ENCODE measurements around the gene ADGRG3. TPM values are rescaled to one million over a fixed set of nuclear protein-coding genes. Genes with fewer than 3 reads are reported as not detected.

The ADGRG3 gene
- total RNA-seq, 4 donors from 2014 or later = 3.8 to 14.2 (median 8.2) TPM

DNA sequence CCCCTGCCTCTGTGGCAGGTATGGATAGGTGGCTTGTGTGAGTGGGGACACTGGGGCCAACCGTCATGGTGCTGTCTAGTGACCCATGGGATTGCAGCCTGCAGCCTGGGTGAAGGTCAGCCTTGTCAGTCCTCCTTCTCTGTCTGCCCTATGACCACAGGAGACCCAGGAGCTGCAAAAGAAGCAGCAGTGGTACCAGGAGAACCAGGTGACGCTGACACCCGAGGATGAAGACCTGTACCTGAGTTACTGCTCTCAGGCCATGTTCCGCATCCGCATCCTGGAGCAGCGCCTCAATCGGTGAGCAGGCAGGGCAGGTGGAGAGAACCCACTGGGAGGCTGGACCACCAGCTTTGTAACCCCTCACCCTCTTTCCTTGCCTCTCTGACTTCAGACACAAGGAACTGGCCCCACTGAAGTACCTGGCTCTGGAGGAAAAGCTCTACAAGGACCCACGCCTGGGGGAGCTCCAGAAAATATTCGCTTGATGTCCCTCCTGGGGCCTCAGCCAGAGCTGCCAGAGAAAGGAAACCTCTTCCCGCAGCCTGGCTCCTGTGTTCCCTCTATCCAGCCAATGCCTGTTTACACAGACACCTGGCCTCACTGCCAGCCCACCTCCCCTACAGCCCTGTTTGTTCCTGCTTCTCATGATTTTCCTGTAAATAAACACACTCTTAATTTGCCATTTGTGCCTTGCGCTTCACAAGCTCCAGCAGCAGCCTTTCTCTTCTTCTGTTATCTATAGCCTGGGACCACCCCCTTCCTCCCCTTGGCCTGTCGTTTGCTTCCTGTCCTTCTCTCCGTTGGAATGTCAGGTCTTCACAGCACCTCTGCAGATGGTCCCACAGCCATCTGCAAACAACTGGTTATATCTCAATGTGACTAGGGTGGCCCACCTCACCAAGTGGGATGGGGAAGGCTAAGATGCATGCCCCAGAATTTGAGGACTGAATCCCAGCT, 62.9 kb downstream of the ADGRG3 start:
- H3K27me3 ChIP-seq = no peaks in the 10 kb centered on the region
- 61 to 66% methylated on average over 13 of the region's 13 CpGs for WGBS, 2 donors
- H3K36me3 ChIP-seq = no peaks in the 10 kb centered on the region
- no peak overlapping the region for H3K4me3 ChIP-seq (replicated peaks in 1 of 3)
- H3K27ac ChIP-seq = no peak overlapping the region
- H3K9me3 ChIP-seq = no peaks in the 10 kb centered on the region
- TF ChIP-seq POLR2A (IDR thresholded peaks at IDR 0.05) = no peak
- TF ChIP-seq, protein P1, sequence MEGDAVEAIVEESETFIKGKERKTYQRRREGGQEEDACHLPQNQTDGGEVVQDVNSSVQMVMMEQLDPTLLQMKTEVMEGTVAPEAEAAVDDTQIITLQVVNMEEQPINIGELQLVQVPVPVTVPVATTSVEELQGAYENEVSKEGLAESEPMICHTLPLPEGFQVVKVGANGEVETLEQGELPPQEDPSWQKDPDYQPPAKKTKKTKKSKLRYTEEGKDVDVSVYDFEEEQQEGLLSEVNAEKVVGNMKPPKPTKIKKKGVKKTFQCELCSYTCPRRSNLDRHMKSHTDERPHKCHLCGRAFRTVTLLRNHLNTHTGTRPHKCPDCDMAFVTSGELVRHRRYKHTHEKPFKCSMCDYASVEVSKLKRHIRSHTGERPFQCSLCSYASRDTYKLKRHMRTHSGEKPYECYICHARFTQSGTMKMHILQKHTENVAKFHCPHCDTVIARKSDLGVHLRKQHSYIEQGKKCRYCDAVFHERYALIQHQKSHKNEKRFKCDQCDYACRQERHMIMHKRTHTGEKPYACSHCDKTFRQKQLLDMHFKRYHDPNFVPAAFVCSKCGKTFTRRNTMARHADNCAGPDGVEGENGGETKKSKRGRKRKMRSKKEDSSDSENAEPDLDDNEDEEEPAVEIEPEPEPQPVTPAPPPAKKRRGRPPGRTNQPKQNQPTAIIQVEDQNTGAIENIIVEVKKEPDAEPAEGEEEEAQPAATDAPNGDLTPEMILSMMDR (IDR thresholded peaks at IDR 0.05) = no peak
- H3K4me1 ChIP-seq = peaks cover 7 to 8% of the 10 kb centered on the region in 2 donors
- intact Hi-C loops (cut with DNase I) = no loop called here
- DNase-seq = no peak

DNA sequence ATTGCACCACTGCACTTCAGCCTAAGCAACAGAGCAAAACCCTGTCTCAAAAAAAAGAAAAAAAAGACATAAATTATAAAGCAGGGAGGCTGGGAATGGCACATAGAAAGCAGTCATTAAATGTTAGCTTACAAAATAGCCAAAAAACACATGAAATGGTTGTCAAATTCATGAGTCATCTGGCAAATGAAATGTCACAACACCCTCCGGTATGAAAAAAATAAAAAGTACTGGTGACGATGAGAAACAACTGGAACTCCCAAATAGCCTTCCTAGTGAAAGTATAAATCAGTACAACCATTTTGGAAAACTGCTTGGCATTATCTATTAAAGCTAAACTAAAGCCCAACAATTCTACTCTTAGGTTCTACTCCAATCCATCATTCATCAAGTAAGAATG, 63.9 kb downstream of the ADGRG3 start:
- Histone ChIP-seq H3K4me1 (peaks cover 16 to 18% of the 10 kb centered on the region in 2 donors), H3K4me3 (replicated peaks in 1 of 3) (no peak overlapping the region), H3K36me3 (no peaks in the 10 kb centered on the region), H3K27ac (no peak overlapping the region), H3K27me3 (no peaks in the 10 kb centered on the region), H3K9me3 (no peaks in the 10 kb centered on the region)
- TF ChIP-seq, protein P1 (IDR thresholded peaks at IDR 0.05) = no peak
- no peak for TF ChIP-seq POLR2A (IDR thresholded peaks at IDR 0.05)
- intact Hi-C loops (cut with DNase I) = no loop called here
- no peak for DNase-seq
- 65 to 75% methylated on average over 2 of the region's 2 CpGs for WGBS, 2 donors

DNA sequence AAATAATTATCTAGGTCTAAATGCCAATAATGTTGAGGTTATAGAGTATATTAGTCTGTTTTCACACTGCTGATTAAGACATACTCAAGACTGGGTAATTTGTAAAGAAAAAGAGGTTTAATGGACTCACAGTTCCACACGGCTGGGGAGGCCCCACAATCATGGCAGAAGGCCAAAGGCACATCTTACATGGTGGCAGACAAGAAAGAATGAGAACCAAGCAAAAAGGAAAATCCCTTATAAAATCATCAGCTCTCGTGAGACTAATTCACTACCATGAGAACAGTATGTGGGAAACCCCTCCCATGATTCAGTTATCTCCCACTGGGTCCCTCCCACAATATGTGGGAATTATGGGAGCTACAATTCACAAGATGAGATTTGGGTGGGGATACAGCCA, 64.6 kb downstream of the ADGRG3 start:
- no peak for TF ChIP-seq POLR2A (IDR thresholded peaks at IDR 0.05)
- TF ChIP-seq, protein P1 (IDR thresholded peaks at IDR 0.05) = no peak
- Histone ChIP-seq H3K4me3 (replicated peaks in 1 of 3) (no peak overlapping the region), H3K27me3 (no peaks in the 10 kb centered on the region), H3K27ac (no peak overlapping the region), H3K36me3 (no peaks in the 10 kb centered on the region), H3K4me1 (peaks cover 20 to 21% of the 10 kb centered on the region in 2 donors), H3K9me3 (no peaks in the 10 kb centered on the region)
- intact Hi-C loops (cut with DNase I) = no loop called here
- DNase-seq = no peak
- 68 to 75% methylated on average over 2 of the region's 2 CpGs for WGBS, 2 donors

DNA sequence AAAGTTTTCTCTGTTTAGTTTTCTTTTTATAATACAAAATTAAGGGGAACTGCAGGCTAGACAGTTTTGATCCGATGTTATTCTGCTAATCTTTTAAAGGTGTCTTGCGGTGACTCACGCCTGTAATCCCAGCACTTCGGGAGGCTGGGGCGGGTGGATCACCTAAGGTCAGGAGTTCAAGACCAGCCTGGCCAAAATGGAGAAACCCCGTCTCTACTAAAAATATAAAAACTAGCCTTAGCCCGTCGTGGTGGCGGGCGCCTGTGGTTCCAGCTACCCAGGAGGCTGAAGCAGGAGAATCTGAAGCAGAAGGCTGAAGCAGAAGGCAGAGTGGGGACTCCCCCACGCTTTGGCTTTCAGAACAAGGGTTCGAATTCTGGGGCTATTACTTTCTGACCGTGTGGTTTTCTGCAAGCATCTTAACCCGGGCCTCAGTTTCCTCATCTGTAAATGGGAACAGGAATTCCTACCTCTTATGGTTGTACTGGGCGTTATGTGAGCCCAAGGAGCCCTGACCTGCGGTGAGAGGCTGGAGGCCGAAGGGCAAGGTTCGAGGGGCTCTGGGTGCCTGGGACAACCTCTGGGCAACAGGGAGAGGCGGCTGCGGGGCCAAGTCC, 66.3 kb downstream of the ADGRG3 start:
- no peaks in the 10 kb centered on the region for H3K36me3 ChIP-seq
- WGBS, 2 donors = 64 to 72% methylated on average over 16 to 19 of the region's 20 CpGs
- TF ChIP-seq POLR2A (IDR thresholded peaks at IDR 0.05) = no peak
- TF ChIP-seq, protein P1 (IDR thresholded peaks at IDR 0.05) = no peak
- H3K27ac ChIP-seq = peak overlapping the region; percentile 41 to 78 (median 56)
- peaks cover 20 to 21% of the 10 kb centered on the region in 2 donors for H3K4me1 ChIP-seq
- H3K9me3 ChIP-seq = no peaks in the 10 kb centered on the region
- intact Hi-C loops (cut with DNase I) = no loop called here
- no peaks in the 10 kb centered on the region for H3K27me3 ChIP-seq
- DNase-seq = no peak
- peak overlapping the region; percentile 36 to 58 (median 52) for H3K4me3 ChIP-seq (replicated peaks in 1 of 3)

All from thyroid gland (tissue), 4 donors.